HepG2 (cell line): ENCODE results near the gene CHN1. TPM values are rescaled to one million over a fixed set of nuclear protein-coding genes. Genes with fewer than 3 reads are reported as not detected.

Experiments
- ATAC-seq: fragments of 200-7000 bp; cut with Tn5 transposase; 3 replicates; pipeline ENCODE4 v1.9.1; 2020; ENCODE audit warnings: mild to moderate bottlenecking, moderate library complexity
- BruUV-seq: library from RNA; stranded (reverse); fragments of 400-500 nt; replicated peaks from 2 replicates; lab custom pipeline; 2021; lab: Mats Ljungman, UMichigan
- CTCF ChIA-PET: fragments of 300-600 bp; formaldehyde crosslinking; extraction: SDS; loops from one replicate; lab custom pipeline; 2021; ENCODE audit warnings: low total read pairs, inconsistent platforms, low intra/inter-chr PET ratio; lab: Yijun Ruan, JAX
- POLR2A ChIA-PET: fragments of 350-600 bp; sonication (Branson Sonifier 250); formaldehyde crosslinking; loops from one replicate; lab custom pipeline; 2020; ENCODE audit warnings: antibody characterized with exemption, inconsistent platforms; lab: Yijun Ruan, JAX
- DNase-seq: peaks from one replicate; pipeline ENCODE4 v3.0.0-alpha.2; 2015; ENCODE audit warnings: low spot score
- FAIRE-seq: peaks from 3 replicates; lab custom pipeline; 2011; peaks lifted over from hg19 to GRCh38; lab: Jason Lieb, UNC
- H2AFZ ChIP-seq: one replicate; pipeline ENCODE4 v1.6.1; 2011; ENCODE audit warnings: low read length, inconsistent platforms
- H3K27ac ChIP-seq: fragments of 300-600 bp; 3 replicates; pipeline ENCODE4 v1.8.0; 2011; ENCODE audit warnings: mixed run types, mild to moderate bottlenecking, mixed read lengths, low read length, inconsistent platforms; ENCODE audit not compliant: insufficient read depth; ENCODE audit errors: extremely low read length
- H3K27me3 ChIP-seq, 2 experiments: fragments of 200-600 bp in 1 of 2; 2 replicates in 1 of 2; 3 replicates in 1 of 2; pipeline versions ENCODE4 v1.6.0 to v1.8.0; 2011; ENCODE audit warnings: low read length in 2 of 2, mild to moderate bottlenecking in 2 of 2, moderate library complexity in 2 of 2, inconsistent platforms in 1 of 2; ENCODE audit not compliant: insufficient read depth in 2 of 2, control insufficient read depth in 1 of 2
- H3K36me3 ChIP-seq, 2 experiments: fragments of 200-600 bp in 1 of 2; replicated peaks in 1 of 2; 2 replicates in 1 of 2; 3 replicates in 1 of 2; pipeline versions ENCODE4 v1.5.1 to v1.8.0; 2011; ENCODE audit warnings: low read length in 2 of 2, inconsistent platforms in 1 of 2; ENCODE audit not compliant: insufficient read depth in 2 of 2, control insufficient read depth in 1 of 2
- H3K4me1 ChIP-seq: 2 replicates; pipeline ENCODE4 v1.5.1; 2012; ENCODE audit warnings: low read length, inconsistent platforms; ENCODE audit not compliant: insufficient read depth
- H3K4me2 ChIP-seq: 2 replicates; pipeline ENCODE4 v1.6.0; 2011; ENCODE audit warnings: low read depth, low read length, inconsistent platforms
- H3K4me3 ChIP-seq, 3 experiments: fragments of 200-600 bp in 1 of 3; sonication (generic), shearing (Covaris generic) in 1 of 3; replicated peaks in 1 of 3; 2 replicates each; pipeline ENCODE4 v1.5.1; 2011 to 2016; ENCODE audit warnings: low read length in 3 of 3, inconsistent platforms in 2 of 3, low read depth in 2 of 3, mild to moderate bottlenecking in 2 of 3, control low read depth in 1 of 3, mixed read lengths in 1 of 3; ENCODE audit not compliant: insufficient read depth in 1 of 3
- H3K79me2 ChIP-seq: one replicate; pipeline ENCODE4 v1.6.1; 2011; ENCODE audit warnings: low read length, inconsistent platforms; ENCODE audit not compliant: insufficient read depth
- H3K9ac ChIP-seq: 2 replicates; pipeline ENCODE4 v1.6.0; 2011; ENCODE audit warnings: mild to moderate bottlenecking, low read depth, low read length, inconsistent platforms; ENCODE audit not compliant: insufficient read depth
- H3K9me3 ChIP-seq: 2 replicates; pipeline ENCODE4 v1.5.1; 2012; ENCODE audit warnings: mild to moderate bottlenecking, low read length
- H4K20me1 ChIP-seq: 2 replicates; pipeline ENCODE4 v1.6.0; 2011; ENCODE audit warnings: inconsistent platforms, mild to moderate bottlenecking, low read length, moderate library complexity; ENCODE audit not compliant: insufficient read depth
- KAT7 ChIP-seq: IDR thresholded peaks from 2 replicates; pipeline ENCODE4 v1.6.1; 2018; ENCODE audit warnings: borderline replicate concordance, missing compliant biosample characterization
- KDM1A ChIP-seq: IDR thresholded peaks from 2 replicates; pipeline ENCODE4 v1.6.1; 2016; ENCODE audit warnings: missing compliant biosample characterization
- MIXL1 ChIP-seq: IDR thresholded peaks from 2 replicates; pipeline ENCODE4 v1.6.1; 2016
- PAWR ChIP-seq: sonication (generic); formaldehyde crosslinking; IDR thresholded peaks from 2 replicates; pipeline ENCODE4 v1.4.0; 2020; ENCODE audit warnings: missing genetic modification reagents, mild to moderate bottlenecking, borderline replicate concordance
- PRPF4 ChIP-seq: fragments of 200-400 bp; formaldehyde crosslinking; IDR thresholded peaks from 2 replicates; pipeline ENCODE4 v1.6.1; 2016; ENCODE audit warnings: low read length, low read depth; ENCODE audit not compliant: poor library complexity, severe bottlenecking
- ZGPAT ChIP-seq: IDR thresholded peaks from 2 replicates; pipeline ENCODE4 v1.6.1; 2016; ENCODE audit warnings: mild to moderate bottlenecking
- ZNF652 ChIP-seq: IDR thresholded peaks from 2 replicates; pipeline ENCODE4 v1.6.1; 2016; ENCODE audit warnings: low read depth, borderline replicate concordance
- ZNF687 ChIP-seq: sonication (generic); formaldehyde crosslinking; IDR thresholded peaks from 2 replicates; pipeline ENCODE4 v1.5.1; 2020; ENCODE audit warnings: mild to moderate bottlenecking, missing genetic modification reagents, moderate library complexity
- WGBS: methylation state at CpG from one replicate; pipeline ENCODE4 v1.1.6; 2017; ENCODE audit warnings: low lambda C conversion rate; 5-methylcytosine and 5-hydroxymethylcytosine counted together
- in situ Hi-C: cut with HindIII; loops from 2 replicates; pipeline ENCODE4 v1.10.0; 2017; ENCODE audit warnings: low pct_unique_long_range_greater_than_20kb; ENCODE audit not compliant: extremely low pct_ligation_motif_present
- intact Hi-C: fragments of 100-400 bp; cut with micrococcal nuclease; formaldehyde crosslinking; loops from one replicate; pipeline ENCODE4 v1.10.0; 2022; ENCODE audit not compliant: unreplicated experiment
- polyA plus RNA-seq, 8 experiments: library from polyadenylated mRNA; depleted of rRNA in 3 of 8; stranded (reverse) in 7 of 8; unstranded in 1 of 8; fragments of >200 nt; fragmentation: Illumina TruSeq in 4 of 8; extraction: Trizol in 4 of 8; gene quantifications; 2 replicates each; pipeline versions ENCODE4 v1.2.1 to v1.2.3, GENCODE V29; 2011 to 2016; ENCODE audit warnings: low read depth in 4 of 8, missing spikeins in 1 of 8, mixed read lengths in 1 of 8; ENCODE audit not compliant: insufficient read depth in 1 of 8
- total RNA-seq, 5 experiments: library from RNA; depleted of rRNA; stranded (reverse); fragments of >200 nt; fragmentation: Illumina TruSeq; extraction: Trizol; gene quantifications; 2 replicates each; pipeline ENCODE4 v1.2.3, GENCODE V29; 2016; ENCODE audit warnings: low read depth in 1 of 5

Gene CHN1
- total and polyA plus RNA-seq, 2 of the 13 experiments (the other 11 are each of a cell fraction or from before 2014, with no cell fraction given): 2.8 to 3.5 TPM

- FAIRE-seq: no peak
- no TSS peak for BruUV-seq
- CTCF ChIA-PET: no interaction called here
- 71% methylated on average over 3 of the region's 3 CpGs for WGBS
- Histone ChIP-seq H3K4me2 (peak overlapping the region; percentile 80), H3K9me3 (no peaks in the 10 kb centered on the region), H3K9ac (no peak overlapping the region), H4K20me1 (no peaks in the 10 kb centered on the region), H3K79me2 (no peaks in the 10 kb centered on the region), H2AFZ (peak overlapping the region; percentile 69), H3K4me3 (peak overlapping the region in 1 of 3 experiments; percentile 36; a peak in 2 of 6 replicates), H3K27me3 (no peaks in the 10 kb centered on the region), H3K27ac (peak overlapping the region; percentile 51), H3K36me3 (no peaks in the 10 kb centered on the region), H3K4me1 (peaks cover 49% of the 10 kb centered on the region)
- ATAC-seq: no peak
- POLR2A ChIA-PET: no interaction called here
- no peak for DNase-seq
- in situ Hi-C loops (loop anchor here (25.0 kb wide), 1 partner anchor 260 kb away; no protein-coding TSS in a partner anchor), intact Hi-C loops (no loop called here)
- TF ChIP-seq ZNF652 (no peak), KAT7 (CRISPR knock-in tag) (0 out of 2 replicates have a peak, but pooled peaks have one; percentile 19), MIXL1 (0 out of 2 replicates have a peak, but pooled peaks have one; percentile 0), PRPF4 (no peak), ZGPAT (peak; percentile 7; the same call in 1 of the 2 replicates), ZNF687 (CRISPR knock-in tag) (peak; percentile 32; the same call in 1 of the 2 replicates), KDM1A (no peak), PAWR (no peak)
These were observed 22.6 kb upstream of the CHN1 start for GRCh38 chr2:175027755-175028154.
